Measurements from ENCODE around the gene PPP2R5E.
A peak's percentile ranks its signal among the peaks of the same experiment; 100 is the strongest.

Gene PPP2R5E

DNA sequence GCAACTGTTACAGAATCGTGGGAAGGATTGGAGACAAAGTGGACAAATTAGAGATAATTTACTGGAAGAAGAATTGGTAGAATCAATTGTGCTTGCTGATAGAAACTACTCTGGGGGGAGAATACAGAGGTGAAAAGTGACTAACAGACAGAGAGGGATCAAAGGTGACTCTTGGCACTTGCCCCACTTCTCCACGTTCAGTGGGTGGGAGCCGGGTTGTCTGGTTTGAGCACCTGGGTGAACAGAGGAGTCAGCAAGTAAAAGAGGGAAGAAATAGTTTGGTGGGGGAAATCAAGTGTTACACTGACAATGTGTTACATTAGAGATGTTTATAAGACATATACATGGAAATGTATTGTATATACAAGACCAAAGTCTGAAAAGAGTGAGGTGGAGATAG is 69.1 kb downstream of the PPP2R5E start:
- no peak for DNase-seq (ENCODE audit: extremely low read depth, low read depth)
- TF ChIP-seq, protein P1, sequence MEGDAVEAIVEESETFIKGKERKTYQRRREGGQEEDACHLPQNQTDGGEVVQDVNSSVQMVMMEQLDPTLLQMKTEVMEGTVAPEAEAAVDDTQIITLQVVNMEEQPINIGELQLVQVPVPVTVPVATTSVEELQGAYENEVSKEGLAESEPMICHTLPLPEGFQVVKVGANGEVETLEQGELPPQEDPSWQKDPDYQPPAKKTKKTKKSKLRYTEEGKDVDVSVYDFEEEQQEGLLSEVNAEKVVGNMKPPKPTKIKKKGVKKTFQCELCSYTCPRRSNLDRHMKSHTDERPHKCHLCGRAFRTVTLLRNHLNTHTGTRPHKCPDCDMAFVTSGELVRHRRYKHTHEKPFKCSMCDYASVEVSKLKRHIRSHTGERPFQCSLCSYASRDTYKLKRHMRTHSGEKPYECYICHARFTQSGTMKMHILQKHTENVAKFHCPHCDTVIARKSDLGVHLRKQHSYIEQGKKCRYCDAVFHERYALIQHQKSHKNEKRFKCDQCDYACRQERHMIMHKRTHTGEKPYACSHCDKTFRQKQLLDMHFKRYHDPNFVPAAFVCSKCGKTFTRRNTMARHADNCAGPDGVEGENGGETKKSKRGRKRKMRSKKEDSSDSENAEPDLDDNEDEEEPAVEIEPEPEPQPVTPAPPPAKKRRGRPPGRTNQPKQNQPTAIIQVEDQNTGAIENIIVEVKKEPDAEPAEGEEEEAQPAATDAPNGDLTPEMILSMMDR (IDR thresholded peaks at IDR 0.05; ENCODE audit: low read depth, low read length), result no peak

DNA sequence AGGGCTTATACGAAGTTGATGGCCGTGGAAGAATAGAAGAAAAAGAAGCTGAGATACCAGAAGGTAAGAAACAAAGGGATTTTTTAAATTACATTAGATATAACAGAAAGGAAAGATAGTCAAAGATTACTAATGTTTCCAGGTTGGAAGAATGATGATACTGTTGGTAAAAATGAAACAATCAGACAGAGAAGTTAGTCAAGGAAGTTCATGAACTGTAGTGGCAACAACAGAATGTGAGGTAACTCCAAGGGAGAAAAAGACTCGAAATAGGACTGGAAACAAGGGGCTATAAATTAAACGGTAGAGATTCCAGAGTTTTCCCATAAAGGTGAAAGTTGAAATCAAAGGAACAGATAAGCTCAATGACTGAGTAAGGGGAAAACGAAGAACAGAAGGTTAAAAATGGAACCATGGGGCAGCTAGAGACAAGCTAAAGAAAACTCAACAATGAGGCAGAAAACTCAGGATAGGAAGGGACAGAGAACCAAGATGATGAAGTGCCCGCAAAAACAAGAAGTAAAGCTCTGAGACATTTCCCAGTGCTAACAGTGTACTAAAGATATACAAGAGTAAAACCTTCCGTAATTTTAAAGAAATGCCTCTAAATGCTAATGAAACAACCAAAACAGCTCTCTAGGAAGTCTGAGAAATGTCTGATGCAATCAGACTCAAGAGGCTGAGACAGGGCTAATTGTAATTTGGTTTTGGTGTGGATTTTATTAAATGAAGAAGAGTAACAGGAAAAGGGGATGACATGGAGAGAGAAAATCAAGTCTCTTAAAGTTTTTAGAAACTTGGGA is 70.0 kb downstream of the PPP2R5E start:
- DNase-seq (ENCODE audit: extremely low read depth, low read depth), result no peak
- TF ChIP-seq, protein P1 (IDR thresholded peaks at IDR 0.05; ENCODE audit: low read depth, low read length), result no peak

DNA sequence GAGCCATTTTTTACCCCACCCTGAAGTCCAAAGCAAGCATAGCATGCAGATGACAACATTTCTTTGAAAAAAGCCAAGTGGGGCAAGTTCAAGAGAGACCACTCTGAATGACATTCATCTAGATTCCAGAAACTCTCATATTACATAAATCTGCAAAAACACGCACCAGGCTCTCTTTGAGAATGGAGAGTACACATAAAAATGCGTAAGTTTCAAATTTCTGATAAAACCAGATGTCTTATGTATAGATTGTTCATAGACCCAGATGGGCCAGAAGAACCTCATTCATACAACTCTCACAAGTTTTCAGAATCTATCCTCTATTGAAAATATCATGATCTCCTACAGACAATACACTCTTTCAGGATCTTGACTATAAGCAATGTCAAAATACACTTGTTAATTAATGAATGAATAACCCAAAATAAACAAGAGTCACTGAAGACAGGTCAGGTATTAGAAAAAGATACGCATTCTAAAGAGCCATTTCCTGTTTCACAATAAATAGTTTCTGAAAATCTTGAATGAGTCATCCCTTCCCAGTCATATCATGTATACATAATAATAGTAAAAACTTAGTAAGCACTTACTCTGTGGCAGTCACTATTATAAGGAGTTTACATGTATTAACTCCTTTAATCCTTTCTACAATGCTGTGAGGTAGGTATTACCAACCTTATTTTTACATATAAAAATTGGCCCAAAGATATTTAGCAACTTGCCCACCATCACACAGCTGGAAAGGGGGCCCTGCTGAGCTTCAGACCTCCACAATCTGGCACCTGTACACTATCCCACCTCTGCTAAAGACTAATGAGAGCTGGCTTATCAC is 72.0 kb downstream of the PPP2R5E start:
- TF ChIP-seq, protein P1 (IDR thresholded peaks at IDR 0.05; ENCODE audit: low read depth, low read length), result no peak
- DNase-seq (ENCODE audit: extremely low read depth, low read depth), result peak; percentile 27

DNA sequence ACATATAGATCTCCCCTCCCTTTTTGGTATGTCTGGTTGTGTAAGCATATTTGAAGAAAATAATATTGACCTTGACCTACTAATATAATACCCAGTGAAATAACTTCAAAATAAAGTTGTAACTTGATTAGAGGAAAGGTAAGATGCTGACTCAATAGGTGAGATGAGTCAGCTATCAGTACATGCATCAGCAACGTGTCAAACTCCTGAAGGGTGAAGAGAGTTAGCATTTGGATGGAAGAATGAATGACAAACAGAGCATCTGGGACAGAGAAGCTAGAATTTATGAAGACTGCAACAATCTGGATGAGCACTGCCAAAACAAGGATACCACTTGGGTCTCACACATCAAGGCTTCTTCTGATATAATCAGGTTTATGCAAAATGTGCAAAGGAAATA is 74.9 kb downstream of the PPP2R5E start:
- no peak for DNase-seq (ENCODE audit: extremely low read depth, low read depth)
- TF ChIP-seq, protein P1 (IDR thresholded peaks at IDR 0.05; ENCODE audit: low read depth, low read length), result no peak

DNA sequence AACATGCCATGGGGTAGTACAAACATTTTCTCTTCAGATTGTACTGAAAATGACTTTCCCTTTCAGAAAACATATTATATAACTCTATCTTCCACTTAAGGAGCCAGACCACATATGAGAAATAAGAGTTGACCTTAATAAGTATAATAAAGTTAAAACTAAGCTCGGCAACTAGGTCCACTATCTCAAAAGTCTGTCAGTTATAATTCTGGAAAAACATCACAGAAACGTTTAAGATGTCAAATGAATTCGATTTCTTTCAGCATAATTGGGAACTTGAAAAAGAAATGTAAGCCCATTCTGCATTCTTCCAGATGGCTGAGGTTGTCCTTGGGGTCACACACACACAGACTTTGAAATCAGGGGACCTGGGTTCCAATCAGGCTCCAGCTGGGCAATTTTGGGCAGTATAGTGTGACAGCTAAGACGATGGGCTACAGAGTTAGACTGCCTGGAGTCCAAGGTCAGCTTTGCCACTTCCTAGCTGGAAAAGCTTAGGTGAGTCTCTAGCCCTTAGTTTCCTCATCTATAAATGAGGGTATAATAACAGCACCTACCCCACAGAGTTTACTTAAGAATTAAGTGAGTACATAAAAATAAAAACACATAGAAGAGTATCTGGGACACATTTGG is 75.6 kb downstream of the PPP2R5E start:
- TF ChIP-seq, protein P1 (IDR thresholded peaks at IDR 0.05; ENCODE audit: low read depth, low read length), result no peak
- DNase-seq (ENCODE audit: extremely low read depth, low read depth), result no peak

DNA sequence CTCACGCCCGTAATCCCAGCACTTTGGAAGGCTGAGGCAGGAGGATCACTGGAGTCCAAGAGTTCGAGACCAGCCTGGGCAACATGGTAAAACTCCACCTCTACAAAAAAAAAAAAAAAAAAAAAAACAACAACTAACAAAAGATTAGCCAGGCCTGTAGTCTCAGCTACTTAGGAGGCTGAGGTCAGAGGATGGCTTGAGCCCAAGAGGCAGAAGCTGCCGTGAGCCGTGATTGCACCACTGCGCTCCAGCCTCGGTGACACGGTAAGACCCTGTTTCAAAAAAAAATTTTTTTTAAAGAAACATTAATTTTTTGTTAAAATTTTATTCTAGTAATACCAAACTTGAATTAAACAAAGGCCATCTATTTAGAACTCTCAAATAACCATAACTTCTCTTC is 77.8 kb downstream of the PPP2R5E start:
- no peak for DNase-seq (ENCODE audit: extremely low read depth, low read depth)
- TF ChIP-seq, protein P1 (IDR thresholded peaks at IDR 0.05; ENCODE audit: low read depth, low read length), result no peak
